ENCODE results near the gene CTXND1.

DNA sequence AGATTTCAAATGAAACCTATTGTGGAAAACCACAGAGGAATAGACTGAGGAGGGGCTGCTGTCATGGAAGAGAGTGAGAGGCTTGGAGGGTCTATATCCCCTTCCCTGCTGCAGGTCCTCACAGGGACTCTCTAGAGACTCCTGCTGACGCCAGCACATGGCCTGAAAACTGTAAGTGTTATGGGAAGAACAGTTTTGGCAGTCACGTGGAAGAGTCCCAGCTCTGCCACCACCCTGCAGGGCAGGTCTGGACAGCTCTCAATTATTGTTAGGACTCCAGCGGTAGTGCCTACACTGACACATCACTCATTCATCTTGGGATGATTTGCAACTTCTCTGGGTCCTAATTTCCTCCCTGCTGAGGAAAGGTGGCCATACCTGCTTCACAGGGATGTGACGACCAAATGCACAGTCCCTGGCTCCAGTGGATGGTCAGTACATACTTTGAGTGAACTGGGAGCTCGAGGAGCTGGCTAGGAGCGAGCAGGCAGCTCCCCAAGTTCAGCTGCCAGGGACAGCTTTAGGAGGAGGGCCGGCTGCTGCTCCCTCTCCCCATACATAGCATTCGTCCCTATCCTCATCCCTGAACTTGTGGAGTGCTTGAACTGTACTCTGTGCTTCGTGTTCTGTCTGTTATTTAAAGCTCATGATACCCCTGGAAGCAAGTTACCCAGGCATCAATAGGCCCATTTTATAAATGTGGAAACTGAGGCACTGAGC, 49.2 kb downstream of the CTXND1 start:
- no peak for TF ChIP-seq CTCF (IDR thresholded peaks at IDR 0.05; ENCODE audit: low read depth, low read length, poor library complexity, severe bottlenecking)
- no peak for TF ChIP-seq EZH2phosphoT487 (IDR thresholded peaks at IDR 0.05; ENCODE audit: borderline replicate concordance, low read length)

Measured in DOHH2 (cell line).